Stimulated activated CD4-positive, alpha-beta T cell treated with anti-CD3 and anti-CD28 coated beads, Interleukin-15, amount 100 ng/mL, for 48 hours (primary cell): ENCODE measurements around the gene TIGD4.
A peak's percentile ranks its signal among the peaks of the same experiment; 100 is the strongest.
"Not testable (repeated sequence)": the region's sequence is repeated elsewhere in the genome, so short reads cannot be mapped to it uniquely, and the experiment has no call there.

Experiments
- DNase-seq, 2 donors: peaks; one replicate each; pipeline ENCODE4 v3.0.0-alpha.2; 2020; ENCODE audit warnings: low read depth in 2 of 2

Gene TIGD4

DNA sequence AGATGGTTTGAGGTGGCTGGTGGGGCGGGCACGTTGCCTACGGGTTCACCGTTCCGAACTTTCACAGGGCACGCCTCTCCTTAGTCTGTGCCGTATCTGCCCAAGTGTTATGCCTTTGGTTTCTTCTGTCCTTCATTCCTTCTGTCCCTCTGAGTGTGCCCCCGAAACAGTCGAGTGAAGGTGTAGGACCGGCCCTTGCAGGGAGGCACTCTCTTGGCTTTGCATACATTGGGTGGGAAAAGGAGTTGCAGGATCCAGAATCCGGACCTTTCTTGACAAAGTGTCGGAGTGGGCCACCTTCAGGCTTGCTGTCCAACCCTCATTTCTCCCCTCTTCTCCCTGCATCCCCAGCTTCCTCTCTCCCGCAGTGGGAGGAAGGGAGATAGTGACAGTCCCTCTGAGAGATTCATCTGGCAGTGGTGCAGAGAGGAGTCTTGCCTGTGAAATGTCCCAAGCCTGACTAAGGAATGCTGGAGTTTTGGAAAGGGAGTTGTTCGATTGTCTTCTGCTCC is 793 bp upstream of the TIGD4 start:
- DNase-seq = no peak

DNA sequence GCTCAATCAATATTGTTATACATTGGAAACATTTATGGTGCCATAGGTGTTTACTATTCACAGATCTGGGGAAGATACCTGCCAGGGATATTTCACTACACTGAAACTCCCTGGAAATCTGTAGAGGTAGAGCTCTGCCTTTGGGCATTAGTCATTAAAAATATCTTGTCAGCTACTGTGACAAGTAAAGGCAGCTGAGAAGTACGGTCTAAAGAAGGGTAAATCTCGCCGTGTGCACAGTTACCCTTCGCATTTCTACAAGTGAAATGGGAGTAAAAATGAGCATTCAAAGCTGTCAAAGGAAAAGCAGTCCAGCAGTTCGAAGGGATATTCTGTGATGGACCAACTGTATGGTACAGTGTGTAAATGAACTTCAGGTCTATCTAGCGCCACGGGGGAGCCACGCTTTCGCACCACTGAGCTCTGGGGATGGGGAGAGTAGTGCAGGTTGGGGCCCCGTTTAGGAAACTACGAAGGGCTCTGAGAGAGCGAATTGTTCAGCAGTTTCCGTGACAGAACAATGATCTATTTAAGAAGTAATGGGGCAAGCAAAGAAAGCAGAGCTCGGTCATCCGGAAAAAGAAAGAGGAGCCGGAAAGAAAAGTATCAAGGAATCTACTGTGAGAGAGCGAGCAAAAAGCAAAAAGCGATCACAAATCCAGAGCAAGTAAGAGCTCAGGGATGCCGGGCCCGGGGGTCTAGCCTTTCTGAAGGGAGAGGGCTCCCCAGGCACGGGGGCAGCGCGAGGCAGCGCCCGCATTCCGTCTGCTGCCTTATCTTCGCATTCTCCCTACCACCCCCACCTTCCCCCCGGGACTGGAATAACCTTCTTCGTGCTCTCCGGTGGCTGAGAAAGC is 646 bp downstream of the TIGD4 start:
- DNase-seq = peak; percentile 3 to 8

DNA sequence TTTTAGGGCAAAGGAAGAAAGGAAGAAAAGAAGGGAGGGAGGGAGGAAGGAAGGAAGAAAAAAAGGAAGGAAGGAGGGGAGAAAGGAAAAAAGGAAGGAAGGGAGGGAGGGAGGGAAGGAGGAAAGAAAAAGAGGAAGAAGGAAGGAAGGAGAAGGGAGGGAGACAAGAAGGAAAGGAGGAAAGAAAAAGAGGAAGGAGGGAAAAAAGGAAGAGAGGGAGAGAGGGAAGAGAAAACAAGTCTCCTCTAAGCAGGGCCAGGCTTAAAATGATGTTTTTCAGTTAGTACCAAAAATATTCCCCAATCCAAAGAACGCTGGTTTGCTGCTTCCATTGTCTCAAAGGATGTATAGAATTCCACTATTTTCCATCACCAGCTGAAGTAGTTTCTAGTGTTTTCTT is 2.0 kb downstream of the TIGD4 start:
- DNase-seq = no peak

DNA sequence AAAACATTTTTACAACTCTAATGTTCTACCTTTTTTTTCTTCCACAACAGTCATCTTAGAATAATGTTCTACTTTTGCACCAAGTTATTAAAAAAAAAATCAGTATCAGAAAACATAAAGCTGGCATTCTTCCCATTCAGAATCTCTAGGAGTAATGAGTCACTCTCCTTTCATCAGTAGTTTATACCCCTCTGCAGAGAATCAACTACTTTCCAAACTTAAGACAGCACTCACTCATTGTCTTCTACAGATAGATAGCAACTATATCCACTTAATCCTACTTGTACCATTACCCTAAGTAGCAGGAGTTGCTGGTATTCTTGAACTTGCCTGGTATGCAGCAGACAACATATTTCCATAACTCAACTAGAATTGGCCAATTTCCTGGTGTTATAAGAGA is 3.2 kb downstream of the TIGD4 start:
- DNase-seq = no peak

DNA sequence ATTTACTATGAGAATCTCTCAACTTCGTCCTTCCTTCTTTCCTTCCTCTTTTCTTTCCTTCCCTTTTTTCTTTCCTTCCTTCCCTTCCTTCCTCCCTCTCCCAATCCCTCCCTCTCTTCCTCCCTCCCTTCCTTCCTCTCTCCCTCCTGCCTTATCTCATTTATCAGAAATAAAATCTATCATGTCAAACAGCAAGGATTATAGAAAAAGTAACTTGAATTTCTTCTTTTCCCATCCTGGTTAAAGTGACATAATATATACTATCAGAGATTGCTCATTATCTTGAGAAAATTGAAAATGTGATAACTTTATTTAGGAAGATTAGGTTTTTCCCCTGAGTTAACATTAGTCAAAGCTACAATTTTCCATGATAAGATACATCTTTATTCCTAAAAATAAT is 5.6 kb downstream of the TIGD4 start:
- no peak for DNase-seq

DNA sequence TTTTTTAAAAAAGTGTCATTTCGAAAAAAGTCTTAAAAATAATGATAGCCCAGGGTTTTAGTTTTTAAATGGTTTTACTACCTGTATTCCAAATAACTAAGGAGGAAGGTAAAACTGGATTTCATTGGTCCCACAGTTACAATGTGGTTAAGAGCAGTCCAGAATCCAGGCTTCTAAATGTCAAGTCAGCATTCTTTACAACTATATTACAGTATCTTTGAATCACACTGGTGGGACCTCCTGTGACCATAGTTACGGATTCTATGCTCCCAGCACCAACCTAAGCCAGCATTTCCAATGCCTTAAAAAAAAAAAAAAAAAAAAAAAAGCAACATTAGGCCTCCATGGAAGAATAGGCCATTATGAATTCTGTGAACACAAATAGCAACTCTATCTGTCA is 6.2 kb downstream of the TIGD4 start:
- no peak for DNase-seq

DNA sequence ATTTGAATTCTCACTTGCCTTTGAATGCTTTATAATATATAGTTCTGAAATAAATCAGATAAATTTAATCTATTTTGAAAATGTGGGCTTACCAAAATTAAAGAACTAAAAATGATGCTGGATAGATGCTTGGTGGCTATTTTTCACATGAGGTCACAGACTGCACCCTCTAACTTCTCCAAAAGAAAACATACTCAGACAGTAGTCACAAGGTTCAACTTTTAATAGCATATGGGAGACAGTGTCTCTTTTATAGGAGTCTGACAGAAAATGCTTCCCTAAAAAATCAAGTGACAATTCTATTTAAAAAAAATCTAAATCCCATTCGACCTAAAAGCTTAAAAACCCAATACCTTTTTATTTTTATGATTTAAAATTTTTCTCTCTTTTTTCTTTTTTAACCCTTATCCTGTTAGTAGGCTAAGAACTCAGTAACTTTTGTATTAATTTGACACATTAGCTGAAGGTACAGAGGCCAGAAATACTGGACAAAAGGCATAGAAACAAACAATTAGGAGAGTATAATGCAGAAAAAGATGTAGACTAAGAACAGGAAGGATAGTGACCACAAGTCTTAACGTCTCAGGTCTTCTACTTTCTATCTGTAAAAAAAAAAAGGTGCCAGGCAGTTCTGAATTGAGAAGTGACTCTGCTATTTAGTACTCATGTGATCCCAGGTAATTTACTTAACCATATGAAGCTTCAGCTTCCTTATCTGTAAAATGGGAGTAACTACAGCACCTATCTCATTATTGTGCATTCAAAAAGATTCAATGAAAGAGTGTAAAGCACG is 7.6 kb downstream of the TIGD4 start:
- DNase-seq = no peak

DNA sequence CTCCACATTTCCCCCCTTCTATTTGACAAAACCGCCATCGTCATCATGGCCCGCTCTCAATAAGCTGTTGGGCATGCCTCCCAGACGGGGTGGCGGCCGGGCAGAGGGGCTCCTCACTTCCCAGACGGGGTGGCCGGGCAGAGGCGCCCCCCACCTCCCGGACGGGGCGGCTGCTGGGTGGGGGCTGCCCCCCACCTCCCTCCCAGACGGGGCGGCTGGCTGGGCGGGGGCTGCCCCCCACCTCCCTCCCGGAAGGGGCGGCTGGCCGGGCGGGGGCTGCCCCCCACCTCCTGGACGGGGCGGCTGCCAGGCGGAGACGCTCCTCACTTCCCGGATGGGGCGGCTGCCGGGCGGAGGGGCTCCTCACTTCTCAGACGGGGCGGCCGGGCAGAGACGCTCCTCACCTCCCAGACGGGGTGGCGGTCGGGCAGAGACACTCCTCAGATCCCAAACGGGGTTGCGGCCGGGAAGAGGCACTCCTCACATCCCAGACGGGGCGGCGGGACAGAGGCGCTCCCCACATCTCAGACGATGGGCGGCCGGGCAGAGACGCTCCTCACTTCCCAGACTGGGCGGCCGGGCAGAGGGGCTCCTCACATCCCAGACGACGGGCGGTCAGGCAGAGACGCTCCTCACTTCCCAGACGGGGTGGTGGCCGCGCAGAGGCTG is 14.3 kb downstream of the TIGD4 start:
- DNase-seq = not testable (repeated sequence)

DNA sequence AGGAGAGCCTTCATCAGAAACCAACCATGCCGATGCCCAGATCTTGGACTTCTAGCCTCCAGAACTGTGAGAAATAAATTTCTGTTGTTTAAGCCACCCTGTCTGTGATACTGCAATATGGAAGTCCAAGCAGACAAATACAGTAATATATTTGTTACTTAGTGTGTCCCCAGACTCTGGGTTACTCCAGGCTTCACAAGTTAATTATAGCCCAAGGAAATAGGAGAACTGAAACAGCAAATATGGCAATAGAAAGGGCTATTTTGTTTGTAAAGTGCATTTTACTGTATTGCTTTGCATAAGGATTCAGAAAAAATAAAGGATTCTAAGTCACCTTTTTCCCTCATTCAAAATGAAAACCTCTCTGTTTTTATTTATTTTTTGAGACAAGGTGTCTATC is 15.7 kb downstream of the TIGD4 start:
- DNase-seq = no peak

DNA sequence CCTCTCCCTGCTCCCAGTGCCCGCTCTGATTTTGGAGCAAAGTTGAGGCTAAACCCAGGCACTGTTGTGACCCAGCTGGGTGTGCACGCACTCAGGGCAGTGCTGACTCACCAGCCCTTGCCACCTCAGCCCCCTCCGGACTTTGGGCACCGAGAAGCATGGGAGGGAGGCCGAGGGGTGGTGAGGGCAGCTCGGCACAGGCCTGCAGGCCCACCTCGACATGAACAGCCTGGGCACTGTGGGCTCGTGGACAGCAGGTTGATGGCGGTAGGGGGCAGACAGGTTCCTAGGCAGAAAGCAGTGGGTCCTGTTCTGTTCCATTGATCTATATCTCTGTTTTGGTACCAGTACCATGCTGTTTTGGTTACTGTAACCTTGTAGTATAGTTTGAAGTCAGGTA is 30.9 kb downstream of the TIGD4 start:
- no peak for DNase-seq

DNA sequence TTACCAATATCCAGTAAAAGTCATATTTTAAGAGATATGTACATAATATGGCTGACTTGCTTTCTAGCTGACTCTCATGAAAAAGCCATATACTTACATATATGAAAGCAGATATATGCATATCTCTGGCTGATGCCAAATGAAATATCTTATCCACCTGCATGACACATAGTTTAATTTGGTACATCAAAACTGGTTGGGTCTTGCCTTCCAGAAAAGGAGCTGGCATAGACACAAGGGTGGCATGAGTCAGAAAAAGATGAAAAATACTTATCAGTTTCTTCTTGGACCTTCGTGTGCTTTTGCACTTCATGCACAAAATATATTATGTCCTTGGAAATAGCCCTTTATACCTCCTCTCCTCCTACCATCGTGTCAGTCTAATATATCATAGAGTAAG is 32.1 kb downstream of the TIGD4 start:
- DNase-seq = no peak

DNA sequence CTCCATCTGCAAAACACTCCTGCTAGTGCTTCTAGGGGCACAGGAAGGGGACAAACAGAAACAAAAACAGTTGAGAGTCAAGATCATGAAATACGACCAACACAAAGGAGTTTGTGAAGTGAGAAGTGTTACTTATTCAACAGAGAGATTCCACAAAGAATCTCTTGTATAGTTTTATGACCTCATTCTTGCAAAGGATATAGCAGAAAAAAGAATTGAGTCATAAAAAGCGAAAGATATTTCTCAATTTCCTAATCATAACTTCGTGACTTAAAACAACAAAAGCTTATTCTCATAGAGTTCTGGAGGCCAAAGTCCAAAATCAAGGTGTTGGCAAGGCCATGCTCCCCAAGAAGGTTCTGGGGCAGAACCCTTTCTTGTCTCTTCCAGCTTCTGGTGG is 40.7 kb downstream of the TIGD4 start:
- no peak for DNase-seq

DNA sequence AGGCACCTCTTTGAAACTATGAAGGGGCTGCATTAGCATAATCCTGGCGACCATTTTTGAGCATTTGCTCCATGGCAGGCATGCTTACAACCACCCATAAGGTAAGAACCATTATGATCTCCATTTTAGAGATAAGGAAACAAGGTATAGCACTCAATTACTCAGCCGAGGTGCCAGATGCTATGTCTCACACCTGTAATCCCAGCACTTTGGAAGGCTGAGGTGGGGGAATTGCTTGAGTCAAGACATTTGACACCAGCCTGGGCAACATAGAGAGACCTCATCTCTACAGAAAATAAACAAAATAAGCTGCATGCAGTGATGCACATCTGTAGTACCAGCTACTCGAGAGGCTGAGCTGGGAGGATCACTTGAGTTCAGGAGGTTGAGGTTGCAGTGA is 43.6 kb downstream of the TIGD4 start:
- no peak for DNase-seq

DNA sequence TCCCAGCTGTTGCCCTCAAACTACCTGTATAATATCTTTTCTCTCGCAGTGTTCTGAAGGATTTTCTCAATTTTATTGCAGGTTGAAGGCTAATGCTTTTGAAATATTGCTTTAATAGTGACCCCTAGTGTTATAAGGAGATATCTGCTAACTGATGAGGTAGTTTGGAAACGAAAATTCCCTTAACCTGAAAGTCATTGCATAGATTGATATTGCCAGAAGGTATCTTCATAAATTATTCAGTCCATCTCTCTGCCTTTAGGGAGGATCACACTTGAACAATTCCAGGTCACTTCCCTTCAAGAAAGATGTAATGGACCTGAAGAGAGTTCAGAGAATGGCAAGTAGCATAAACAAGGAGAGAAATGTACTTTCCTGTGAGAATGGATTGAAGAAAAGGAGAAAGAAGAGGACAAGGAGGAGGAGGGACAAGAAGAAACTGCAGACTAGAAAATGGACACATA is 44.1 kb downstream of the TIGD4 start:
- no peak for DNase-seq

DNA sequence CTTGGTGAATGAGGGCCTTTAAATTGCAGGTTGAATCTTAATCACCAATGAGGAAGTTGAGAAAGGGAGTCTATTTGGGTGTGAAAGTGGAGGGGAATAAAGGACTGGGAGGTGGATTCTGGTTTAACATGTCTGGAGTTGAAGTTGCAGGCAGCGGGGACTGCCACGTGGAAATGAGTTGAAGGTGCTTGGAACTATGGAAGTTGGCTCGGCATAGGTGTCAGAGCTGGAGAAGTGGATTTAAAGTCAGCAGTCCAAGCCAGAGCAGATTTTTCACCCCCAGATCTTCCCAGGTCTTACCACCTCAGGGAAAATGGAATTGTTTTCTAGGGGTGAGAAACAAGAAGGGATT is 44.9 kb downstream of the TIGD4 start:
- no peak for DNase-seq

DNA sequence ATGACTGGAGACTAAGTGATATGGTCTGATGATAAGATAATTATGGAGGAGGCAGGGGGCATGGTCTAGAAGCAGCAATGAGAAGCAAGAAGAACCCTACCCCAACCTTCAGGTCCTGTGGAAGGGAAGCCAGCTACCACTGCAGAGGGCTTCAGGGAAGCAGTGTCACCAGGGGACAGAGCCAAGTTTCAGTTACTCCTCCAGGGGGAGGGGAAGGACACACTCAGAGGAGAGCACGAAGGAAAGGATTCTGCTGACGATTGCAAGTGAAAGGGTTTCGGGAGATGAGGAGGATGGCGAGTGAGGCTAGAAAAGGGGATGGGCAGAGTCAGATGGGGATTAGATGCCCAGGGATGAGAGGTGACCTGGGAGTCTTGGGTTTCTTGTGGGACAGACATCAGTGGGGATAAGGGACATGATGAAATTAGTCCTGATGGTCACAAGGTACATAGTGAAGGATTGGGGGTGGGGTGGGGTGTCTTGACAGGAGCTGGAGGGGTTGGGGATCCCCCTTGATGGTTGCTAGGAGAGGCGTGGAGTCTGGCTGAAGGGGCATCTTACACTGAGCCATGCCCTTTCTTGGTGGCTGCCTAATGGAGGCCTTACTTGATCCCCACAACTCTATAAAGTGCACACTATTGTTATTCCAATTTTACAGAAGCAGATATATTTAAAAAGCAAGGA is 45.4 kb downstream of the TIGD4 start:
- DNase-seq = no peak

DNA sequence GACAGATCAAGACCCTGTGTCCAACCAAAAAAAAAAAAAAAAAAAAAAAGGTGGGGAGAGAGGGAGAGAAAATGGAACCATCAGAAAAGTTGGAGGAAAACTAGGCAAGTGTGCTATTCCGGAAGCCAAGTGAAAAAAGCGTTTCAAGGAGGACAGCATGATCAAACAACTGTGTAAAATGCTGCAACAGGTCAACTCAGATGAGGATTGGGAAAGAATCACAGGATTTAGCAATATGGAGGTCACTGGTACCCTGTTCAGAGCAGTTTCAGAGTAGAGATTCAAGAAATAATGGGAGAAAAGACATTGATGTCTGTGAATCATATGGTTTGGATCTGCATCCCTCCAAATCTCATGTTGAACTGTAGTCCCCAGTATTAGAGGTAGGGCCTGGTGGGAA is 47.5 kb downstream of the TIGD4 start:
- no peak for DNase-seq

DNA sequence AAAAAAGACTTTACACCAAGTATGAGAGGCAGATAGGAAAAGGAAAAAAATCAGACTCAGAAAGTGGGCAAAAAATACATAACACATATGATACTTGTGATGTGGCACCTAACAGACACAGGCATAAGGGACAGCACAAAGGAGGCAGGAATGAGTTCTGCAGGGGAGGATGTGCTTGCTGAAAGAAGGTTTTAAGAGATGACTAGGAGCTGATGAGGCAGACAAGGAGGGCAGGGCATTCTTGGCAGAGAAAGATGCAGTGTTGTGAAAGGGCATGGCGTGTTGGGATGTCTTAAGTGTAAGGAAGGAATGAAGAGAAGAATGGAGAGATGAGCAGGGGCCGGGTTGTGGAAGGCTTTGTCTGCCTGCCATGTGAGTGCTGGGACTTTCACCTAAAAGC is 50.1 kb downstream of the TIGD4 start:
- DNase-seq = no peak

DNA sequence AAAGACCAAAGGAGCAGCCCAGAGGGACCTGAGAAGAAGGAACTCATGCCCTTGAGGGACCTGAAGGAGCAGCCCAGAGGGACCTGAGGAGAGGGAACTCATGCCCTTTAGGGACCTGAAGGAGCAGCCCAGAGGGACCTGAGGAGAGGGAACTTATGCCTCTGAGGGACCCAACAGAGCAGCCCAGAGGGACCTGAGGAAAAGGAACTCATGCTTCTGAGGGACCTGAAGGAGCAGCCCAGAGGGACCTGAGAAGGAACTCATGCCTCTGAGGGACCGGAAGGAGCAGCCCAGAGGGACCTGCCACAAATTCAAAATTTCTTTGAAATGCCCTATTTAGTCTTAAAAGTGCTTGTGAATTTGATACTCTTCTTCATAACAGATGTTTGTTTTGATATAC is 51.2 kb downstream of the TIGD4 start:
- no peak for DNase-seq

DNA sequence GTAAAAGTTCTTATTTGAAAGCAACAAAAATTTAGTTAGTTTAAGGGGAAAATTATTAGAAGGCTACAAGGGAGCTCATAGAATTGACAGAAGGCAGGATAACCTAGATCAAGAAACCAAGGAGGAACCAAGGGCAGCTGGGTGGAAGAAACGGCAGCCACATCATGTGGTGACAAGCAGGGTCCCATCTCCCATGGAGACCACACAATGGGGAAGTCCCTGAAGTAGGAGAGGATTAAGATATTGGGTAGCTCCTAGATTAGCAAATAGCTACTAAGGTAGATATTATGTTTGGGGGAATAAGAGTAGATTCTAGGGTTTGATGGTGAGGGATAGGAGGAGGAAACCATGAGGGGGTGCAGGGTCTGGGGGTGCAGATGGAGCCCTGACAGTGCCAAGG is 51.7 kb downstream of the TIGD4 start:
- DNase-seq = no peak

DNA sequence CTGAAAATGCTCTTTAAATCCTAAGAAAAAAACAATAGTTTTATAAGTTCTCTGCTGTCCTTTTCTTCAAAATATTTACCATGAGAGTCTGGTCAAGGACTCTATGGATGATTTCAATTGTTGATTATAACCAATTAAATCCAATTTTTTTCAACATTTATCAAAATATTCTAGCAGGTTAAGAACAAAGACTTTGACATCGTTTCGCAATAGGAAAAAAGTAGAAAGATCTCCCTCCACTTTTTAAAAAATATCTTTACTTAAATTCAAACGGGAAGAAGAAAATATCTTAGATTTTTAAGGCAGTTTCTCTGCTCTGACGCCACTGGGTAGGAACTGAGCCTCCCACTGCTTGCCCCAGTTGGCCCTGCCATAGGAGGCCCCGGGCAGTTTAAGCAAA is 55.0 kb downstream of the TIGD4 start:
- no peak for DNase-seq

DNA sequence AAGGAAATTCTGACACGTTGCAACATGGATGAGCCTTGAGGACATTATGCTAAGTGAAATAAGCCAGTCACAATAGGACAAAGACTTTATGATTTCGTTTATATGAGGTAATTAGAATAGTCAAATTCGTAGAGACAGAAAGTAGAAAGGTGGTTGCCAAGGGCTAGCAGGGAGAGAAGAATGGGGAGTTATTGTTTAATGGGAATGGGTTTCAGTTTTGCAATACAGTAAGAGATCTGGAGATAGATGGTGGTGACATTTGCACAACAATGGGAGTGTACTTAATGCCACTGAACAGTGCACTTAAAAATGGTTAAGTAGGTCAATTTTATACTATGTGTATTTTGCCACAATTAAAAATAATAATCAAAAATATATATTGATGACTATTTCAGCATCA is 56.3 kb downstream of the TIGD4 start:
- DNase-seq = no peak
